Trophoblast cell (in vitro differentiated cells and primary cell): ENCODE data around the gene CREB5.

Experiments
- DNase-seq, 2 donors: peaks; one replicate each; pipeline ENCODE4 v3.0.0-alpha.2; 2016
- H2AFZ ChIP-seq: 2 replicates; pipeline ENCODE4 v1.6.1; 2013; ENCODE audit warnings: low read length, moderate library complexity, mild to moderate bottlenecking; ENCODE audit not compliant: insufficient read depth, poor library complexity
- H2AK5ac ChIP-seq: 2 replicates; pipeline ENCODE4 v1.6.1; 2013; ENCODE audit warnings: mild to moderate bottlenecking, low read length
- H2BK120ac ChIP-seq: 2 replicates; pipeline ENCODE4 v1.6.1; 2013; ENCODE audit warnings: low read length, mild to moderate bottlenecking, moderate library complexity; ENCODE audit not compliant: insufficient read depth, poor library complexity
- H2BK12ac ChIP-seq: 2 replicates; pipeline ENCODE4 v1.6.1; 2013; ENCODE audit warnings: mild to moderate bottlenecking, low read length, moderate library complexity
- H2BK5ac ChIP-seq: 2 replicates; pipeline ENCODE4 v1.6.1; 2013; ENCODE audit warnings: low read length, low read depth, moderate library complexity, mild to moderate bottlenecking; ENCODE audit not compliant: poor library complexity
- H3K14ac ChIP-seq: 2 replicates; pipeline ENCODE4 v1.6.1; 2013; ENCODE audit warnings: mild to moderate bottlenecking, low read length
- H3K18ac ChIP-seq: 2 replicates; pipeline ENCODE4 v1.6.1; 2013; ENCODE audit warnings: mild to moderate bottlenecking, low read length
- H3K23ac ChIP-seq: 2 replicates; pipeline ENCODE4 v1.6.1; 2013; ENCODE audit warnings: low read length
- H3K27ac ChIP-seq: 2 replicates; pipeline ENCODE4 v1.5.1; 2013; ENCODE audit warnings: low read depth, mild to moderate bottlenecking, inconsistent platforms, low read length, moderate library complexity
- H3K27me3 ChIP-seq: 2 replicates; pipeline ENCODE4 v1.6.1; 2013; ENCODE audit warnings: inconsistent platforms, mild to moderate bottlenecking, low read length, moderate library complexity; ENCODE audit not compliant: insufficient read depth
- H3K36me3 ChIP-seq, 2 experiments: 1 replicate in 1 of 2; 2 replicates in 1 of 2; pipeline ENCODE4 v1.6.1; 2013; ENCODE audit warnings: low read length in 2 of 2, mild to moderate bottlenecking in 2 of 2, moderate library complexity in 1 of 2; ENCODE audit not compliant: insufficient read depth in 2 of 2, control insufficient read depth in 1 of 2
- H3K4ac ChIP-seq: 2 replicates; pipeline ENCODE4 v1.6.1; 2013; ENCODE audit warnings: low read depth, mild to moderate bottlenecking, low read length, moderate library complexity
- H3K4me1 ChIP-seq, 2 experiments: 1 replicate in 1 of 2; 2 replicates in 1 of 2; pipeline ENCODE4 v1.6.1; 2013; ENCODE audit warnings: low read length in 2 of 2, mild to moderate bottlenecking in 2 of 2, moderate library complexity in 1 of 2; ENCODE audit not compliant: insufficient read depth in 2 of 2, control insufficient read depth in 1 of 2
- H3K4me2 ChIP-seq: 2 replicates; pipeline ENCODE4 v1.6.1; 2013; ENCODE audit warnings: inconsistent platforms, mild to moderate bottlenecking, low read length, moderate library complexity
- H3K4me3 ChIP-seq: 2 replicates; pipeline ENCODE4 v1.5.1; 2013; ENCODE audit warnings: mild to moderate bottlenecking, low read depth, low read length, inconsistent platforms
- H3K79me1 ChIP-seq: one replicate; pipeline ENCODE4 v1.6.1; 2013; ENCODE audit warnings: low read length
- H3K79me2 ChIP-seq: 2 replicates; pipeline ENCODE4 v1.6.1; 2013; ENCODE audit warnings: low read length, mild to moderate bottlenecking; ENCODE audit not compliant: control insufficient read depth, insufficient read depth, poor library complexity
- H3K9ac ChIP-seq: 2 replicates; pipeline ENCODE4 v1.6.1; 2013; ENCODE audit warnings: mild to moderate bottlenecking, low read length
- H3K9me3 ChIP-seq: 2 replicates; pipeline ENCODE4 v1.6.1; 2013; ENCODE audit warnings: low read depth, mild to moderate bottlenecking, control low read depth, inconsistent platforms, low read length; ENCODE audit not compliant: insufficient read depth
- H4K12ac ChIP-seq: 2 replicates; pipeline ENCODE4 v1.6.1; 2013; ENCODE audit warnings: low read depth, mild to moderate bottlenecking, low read length, moderate library complexity
- H4K8ac ChIP-seq: 2 replicates; pipeline ENCODE4 v1.6.1; 2013; ENCODE audit warnings: low read depth, mild to moderate bottlenecking, low read length, moderate library complexity
- H4K91ac ChIP-seq: one replicate; pipeline ENCODE4 v1.6.1; 2013; ENCODE audit warnings: low read depth, mild to moderate bottlenecking, low read length, moderate library complexity
- WGBS: extraction: QIAGEN DNeasy Blood & Tissue Kit; methylation state at CpG from one replicate; pipeline ENCODE4 v1.1.7; 2013; ENCODE audit warnings: missing lambda C conversion rate; ENCODE audit not compliant: insufficient read length, insufficient coverage; ENCODE audit errors: extremely low coverage; 5-methylcytosine and 5-hydroxymethylcytosine counted together

CREB5 gene

GRCh38 chr7:28414453-28414852 is 2.1 kb downstream of the CREB5 start:
- DNase-seq: no peak
- no peak overlapping the region for H3K4ac ChIP-seq
- no peak overlapping the region for H3K27ac ChIP-seq
- no peaks in the 10 kb centered on the region for H3K9me3 ChIP-seq
- H2BK5ac ChIP-seq: no peak overlapping the region
- no peak overlapping the region for H4K8ac ChIP-seq
- no peak overlapping the region for H4K91ac ChIP-seq
- H4K12ac ChIP-seq: no peak overlapping the region
- no peaks in the 10 kb centered on the region for H3K36me3 ChIP-seq
- H3K18ac ChIP-seq: no peak overlapping the region
- H2AFZ ChIP-seq: no peak overlapping the region
- peaks cover 21% of the 10 kb centered on the region for H3K27me3 ChIP-seq
- no peak overlapping the region for H3K14ac ChIP-seq
- H3K4me1 ChIP-seq: peaks cover 9 to 13% of the 10 kb centered on the region in 2 experiments
- H3K4me2 ChIP-seq: no peak overlapping the region
- no peaks in the 10 kb centered on the region for H3K79me1 ChIP-seq
- no peak overlapping the region for H2BK120ac ChIP-seq
- no CpG with 5 or more reads among the region's 1 CpG for WGBS
- no peak overlapping the region for H3K9ac ChIP-seq
- H2AK5ac ChIP-seq: no peak overlapping the region
- H3K23ac ChIP-seq: no peak overlapping the region
- H3K79me2 ChIP-seq: no peaks in the 10 kb centered on the region
- no peak overlapping the region for H2BK12ac ChIP-seq
- H3K4me3 ChIP-seq: no peak overlapping the region

DNA sequence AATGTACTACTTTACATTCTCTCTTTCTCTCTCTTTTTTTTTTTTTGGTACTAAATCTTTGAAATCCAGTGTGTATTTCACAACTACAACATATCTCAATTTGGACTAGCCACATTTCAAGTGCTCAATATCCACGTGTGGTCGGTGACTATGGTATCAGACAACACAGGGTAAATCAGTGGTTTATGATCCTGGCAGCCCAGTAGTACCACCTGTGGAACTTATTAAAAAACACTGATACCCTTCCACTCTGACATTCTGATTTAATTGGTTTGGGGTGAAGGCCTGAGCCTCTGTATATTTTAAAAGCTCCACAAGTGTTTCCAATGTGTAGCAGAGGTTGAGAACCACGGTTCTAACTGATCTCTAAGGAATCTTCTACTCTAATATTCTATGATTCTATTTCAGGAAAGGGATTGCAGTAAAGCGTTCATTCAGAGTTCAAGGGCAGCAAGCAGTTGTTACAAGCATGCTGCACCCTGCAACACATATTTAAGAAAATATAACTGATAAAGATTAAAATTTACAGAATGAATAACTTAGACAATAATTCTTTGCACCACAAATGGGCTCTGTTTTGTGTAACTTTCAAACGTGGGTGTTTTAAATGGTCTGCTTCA is 5.1 kb downstream of the CREB5 start:
- WGBS: no CpG with 5 or more reads among the region's 5 CpGs
- DNase-seq: no peak
- no peak overlapping the region for H3K27ac ChIP-seq
- H3K79me2 ChIP-seq: no peaks in the 10 kb centered on the region
- H3K4me1 ChIP-seq: no peaks in the 10 kb centered on the region
- no peak overlapping the region for H2BK12ac ChIP-seq
- H3K18ac ChIP-seq: no peak overlapping the region
- no peak overlapping the region for H2BK120ac ChIP-seq
- H4K91ac ChIP-seq: no peak overlapping the region
- H3K4me2 ChIP-seq: no peak overlapping the region
- no peak overlapping the region for H2BK5ac ChIP-seq
- no peak overlapping the region for H3K14ac ChIP-seq
- H4K8ac ChIP-seq: no peak overlapping the region
- H3K4me3 ChIP-seq: no peak overlapping the region
- H3K23ac ChIP-seq: no peak overlapping the region
- H4K12ac ChIP-seq: no peak overlapping the region
- no peaks in the 10 kb centered on the region for H3K79me1 ChIP-seq
- no peak overlapping the region for H2AK5ac ChIP-seq
- H3K9ac ChIP-seq: no peak overlapping the region
- no peak overlapping the region for H3K4ac ChIP-seq
- no peaks in the 10 kb centered on the region for H3K36me3 ChIP-seq
- H3K9me3 ChIP-seq: no peaks in the 10 kb centered on the region
- no peaks in the 10 kb centered on the region for H3K27me3 ChIP-seq
- no peak overlapping the region for H2AFZ ChIP-seq

DNA sequence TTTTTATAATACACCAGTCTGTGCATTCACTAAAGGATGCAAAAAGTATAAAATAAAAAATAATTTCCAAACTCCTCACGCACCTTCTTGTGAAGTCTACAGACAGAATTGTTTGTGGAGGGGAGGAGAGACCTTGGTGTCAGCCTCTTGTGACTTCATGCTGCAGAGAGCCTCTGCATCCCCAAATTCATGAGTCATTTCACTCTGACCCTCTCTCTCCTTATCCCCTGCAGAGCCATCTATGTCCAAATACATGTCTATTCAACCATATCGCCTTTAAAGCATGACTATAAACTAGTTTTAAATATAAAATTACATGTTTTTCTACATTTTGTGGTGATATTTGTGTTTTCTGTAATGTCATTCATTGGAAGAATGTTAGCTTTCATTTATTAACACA is 6.0 kb downstream of the CREB5 start:
- WGBS: no CpG with 5 or more reads among the region's 2 CpGs
- Histone ChIP-seq H4K12ac (no peak overlapping the region), H2AFZ (no peak overlapping the region)

DNA sequence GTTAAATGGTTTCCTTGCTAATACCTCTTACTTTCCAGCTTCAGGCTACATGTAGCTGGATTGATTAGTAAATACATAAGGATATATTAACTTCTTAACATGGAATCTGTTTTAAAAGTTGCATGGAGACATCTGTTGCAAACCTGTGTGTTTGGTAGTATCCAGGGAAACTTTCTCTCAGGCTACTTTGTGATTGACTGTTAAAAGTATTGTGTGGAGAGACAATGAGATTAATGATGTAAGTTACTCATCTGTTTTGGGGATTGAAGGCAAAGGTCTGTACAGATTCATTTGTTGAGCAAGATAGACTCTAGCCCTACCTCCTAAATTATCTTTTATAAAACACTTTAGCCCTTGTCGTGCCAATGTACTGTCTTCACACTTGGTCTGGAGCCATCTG is 6.6 kb downstream of the CREB5 start:
- Histone ChIP-seq H3K18ac (no peak overlapping the region), H2BK12ac (no peak overlapping the region), H3K4me3 (no peak overlapping the region), H4K8ac (no peak overlapping the region), H3K23ac (no peak overlapping the region), H4K12ac (no peak overlapping the region), H2AFZ (no peak overlapping the region), H2BK5ac (no peak overlapping the region), H3K4ac (no peak overlapping the region), H3K14ac (no peak overlapping the region), H3K36me3 (no peaks in the 10 kb centered on the region), H2BK120ac (no peak overlapping the region), H3K4me1 (no peaks in the 10 kb centered on the region), H3K27me3 (no peaks in the 10 kb centered on the region), H3K79me1 (no peaks in the 10 kb centered on the region), H4K91ac (no peak overlapping the region), H3K27ac (no peak overlapping the region), H3K9ac (no peak overlapping the region), H3K4me2 (no peak overlapping the region), H3K9me3 (no peaks in the 10 kb centered on the region), H2AK5ac (no peak overlapping the region), H3K79me2 (no peaks in the 10 kb centered on the region)
- DNase-seq: no peak
- WGBS: no CpG with 5 or more reads among the region's 1 CpG

More for the DNA sequence above, 6.0 kb downstream of the CREB5 start:
- Histone ChIP-seq H3K23ac (no peak overlapping the region), H3K27ac (no peak overlapping the region), H3K36me3 (no peaks in the 10 kb centered on the region), H2BK120ac (no peak overlapping the region), H3K9ac (no peak overlapping the region), H3K9me3 (no peaks in the 10 kb centered on the region), H4K91ac (no peak overlapping the region), H3K4me2 (no peak overlapping the region), H3K79me1 (no peaks in the 10 kb centered on the region), H3K18ac (no peak overlapping the region), H3K79me2 (no peaks in the 10 kb centered on the region), H3K4me1 (no peaks in the 10 kb centered on the region), H2BK5ac (no peak overlapping the region), H3K4me3 (no peak overlapping the region), H4K8ac (no peak overlapping the region), H3K27me3 (no peaks in the 10 kb centered on the region), H2AK5ac (no peak overlapping the region), H3K4ac (no peak overlapping the region), H2BK12ac (no peak overlapping the region), H3K14ac (no peak overlapping the region)
- DNase-seq: no peak
